Measurements from ENCODE around the gene SRM. TPM values are rescaled to one million over a fixed set of nuclear protein-coding genes. Genes with fewer than 3 reads are reported as not detected.

The SRM gene
- total RNA-seq, 2 donors from 2014 or later = 19.8 to 86.2 TPM

- no peak overlapping the region for H3K4me3 ChIP-seq
- TF ChIP-seq, protein P1, sequence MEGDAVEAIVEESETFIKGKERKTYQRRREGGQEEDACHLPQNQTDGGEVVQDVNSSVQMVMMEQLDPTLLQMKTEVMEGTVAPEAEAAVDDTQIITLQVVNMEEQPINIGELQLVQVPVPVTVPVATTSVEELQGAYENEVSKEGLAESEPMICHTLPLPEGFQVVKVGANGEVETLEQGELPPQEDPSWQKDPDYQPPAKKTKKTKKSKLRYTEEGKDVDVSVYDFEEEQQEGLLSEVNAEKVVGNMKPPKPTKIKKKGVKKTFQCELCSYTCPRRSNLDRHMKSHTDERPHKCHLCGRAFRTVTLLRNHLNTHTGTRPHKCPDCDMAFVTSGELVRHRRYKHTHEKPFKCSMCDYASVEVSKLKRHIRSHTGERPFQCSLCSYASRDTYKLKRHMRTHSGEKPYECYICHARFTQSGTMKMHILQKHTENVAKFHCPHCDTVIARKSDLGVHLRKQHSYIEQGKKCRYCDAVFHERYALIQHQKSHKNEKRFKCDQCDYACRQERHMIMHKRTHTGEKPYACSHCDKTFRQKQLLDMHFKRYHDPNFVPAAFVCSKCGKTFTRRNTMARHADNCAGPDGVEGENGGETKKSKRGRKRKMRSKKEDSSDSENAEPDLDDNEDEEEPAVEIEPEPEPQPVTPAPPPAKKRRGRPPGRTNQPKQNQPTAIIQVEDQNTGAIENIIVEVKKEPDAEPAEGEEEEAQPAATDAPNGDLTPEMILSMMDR (IDR thresholded peaks at IDR 0.05) = no peak
- no peaks in the 10 kb centered on the region for H3K9me3 ChIP-seq
- DNase-seq = no peak
- no peaks in the 10 kb centered on the region for H3K27me3 ChIP-seq
- intact Hi-C loops (cut with DNase I) = no loop called here
- H3K36me3 ChIP-seq = peaks cover 13% of the 10 kb centered on the region
- no peak overlapping the region for H3K9ac ChIP-seq (ENCODE audit: low read depth in 2 of 2, low read length in 2 of 2)
- no peak overlapping the region for H3K27ac ChIP-seq
- no peaks in the 10 kb centered on the region for H3K4me1 ChIP-seq
Observed at GRCh38 chr1:11072216-11072917, 12.5 kb upstream of the SRM start.

DNA sequence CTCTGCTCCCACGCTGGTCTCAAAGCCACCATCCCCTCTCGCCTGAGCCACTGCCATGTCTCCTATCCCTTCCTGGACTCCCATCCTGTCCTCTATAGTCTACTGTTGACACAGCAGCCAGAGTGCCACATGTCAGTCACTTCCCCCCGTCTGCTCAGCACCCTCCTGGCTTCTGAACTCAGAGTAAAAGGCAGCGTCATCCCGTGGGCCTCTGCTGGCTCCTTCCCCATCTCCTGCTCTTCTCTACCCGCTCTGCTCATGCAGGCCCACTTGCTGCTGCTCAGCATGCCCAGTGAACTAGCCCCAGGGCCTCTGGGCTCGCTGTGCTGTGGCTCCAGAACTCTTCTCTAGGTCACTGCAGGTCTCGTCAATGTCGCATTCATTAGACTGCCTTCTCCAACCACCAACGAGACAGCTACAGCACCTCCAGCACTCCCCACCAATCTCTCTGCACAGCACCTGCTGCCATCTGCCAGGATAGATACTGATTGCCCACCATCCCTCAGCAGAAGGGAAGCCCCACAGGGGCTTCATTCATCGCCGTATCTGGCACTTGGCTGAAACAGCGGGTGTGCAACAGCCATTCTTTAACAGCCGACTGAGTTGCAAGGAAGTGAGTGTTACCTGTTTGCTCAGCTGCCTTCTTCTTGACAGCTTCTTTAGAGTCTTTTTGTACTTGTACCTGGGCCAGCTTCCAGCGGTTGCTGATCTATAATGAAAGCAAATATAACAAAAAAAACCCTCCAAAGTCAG, 11.8 kb upstream of the SRM start:
- H3K27ac ChIP-seq = no peak overlapping the region
- H3K4me1 ChIP-seq = no peaks in the 10 kb centered on the region
- TF ChIP-seq, protein P1 (IDR thresholded peaks at IDR 0.05) = no peak
- no peak overlapping the region for H3K9ac ChIP-seq (ENCODE audit: low read depth in 2 of 2, low read length in 2 of 2)
- H3K9me3 ChIP-seq = no peaks in the 10 kb centered on the region
- intact Hi-C loops (cut with DNase I) = no loop called here
- peaks cover 13% of the 10 kb centered on the region for H3K36me3 ChIP-seq
- H3K27me3 ChIP-seq = no peaks in the 10 kb centered on the region
- DNase-seq = peak; percentile 40
- no peak overlapping the region for H3K4me3 ChIP-seq

DNA sequence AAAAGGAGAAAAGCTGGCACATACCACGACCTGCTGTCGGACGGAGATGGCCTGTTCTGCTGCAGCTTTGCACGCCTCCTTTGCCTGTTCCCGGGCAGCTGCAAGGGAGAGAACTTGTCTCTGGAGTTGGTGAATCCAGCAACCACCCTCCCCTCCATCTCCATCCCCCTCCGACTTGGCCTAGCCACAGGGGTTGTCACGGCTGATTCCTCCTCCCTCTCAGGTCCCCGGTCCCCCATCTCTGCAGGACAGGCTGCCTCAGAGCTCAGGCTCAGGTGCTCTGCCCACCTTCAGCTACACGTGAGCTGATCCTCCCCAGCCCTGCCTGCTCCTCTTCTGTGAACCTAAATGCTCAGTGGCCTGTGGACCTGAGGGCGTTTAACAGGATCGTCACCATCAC, 11.1 kb upstream of the SRM start:
- TF ChIP-seq, protein P1 (IDR thresholded peaks at IDR 0.05) = no peak
- no peaks in the 10 kb centered on the region for H3K9me3 ChIP-seq
- H3K27me3 ChIP-seq = no peaks in the 10 kb centered on the region
- H3K27ac ChIP-seq = no peak overlapping the region
- H3K4me1 ChIP-seq = no peaks in the 10 kb centered on the region
- H3K36me3 ChIP-seq = peaks cover 13% of the 10 kb centered on the region
- no peak overlapping the region for H3K4me3 ChIP-seq
- intact Hi-C loops (cut with DNase I) = no loop called here
- DNase-seq = no peak
- no peak overlapping the region for H3K9ac ChIP-seq (ENCODE audit: low read depth in 2 of 2, low read length in 2 of 2)

- intact Hi-C loops (cut with DNase I) = no loop called here
- Histone ChIP-seq H3K4me3 (no peak overlapping the region), H3K4me1 (no peaks in the 10 kb centered on the region), H3K27me3 (no peaks in the 10 kb centered on the region), H3K9ac (ENCODE audit: low read depth in 2 of 2, low read length in 2 of 2) (no peak overlapping the region), H3K9me3 (no peaks in the 10 kb centered on the region), H3K27ac (no peak overlapping the region), H3K36me3 (peaks cover 9% of the 10 kb centered on the region)
- no peak for DNase-seq
- TF ChIP-seq, protein P1 (IDR thresholded peaks at IDR 0.05) = no peak
Observed at GRCh38 chr1:11068600-11069473, 9.0 kb upstream of the SRM start.
